Neutrophil (primary cell): Measurements from ENCODE around the gene CLMN.
"Not testable (repeated sequence)": the region's sequence is repeated elsewhere in the genome, so short reads cannot be mapped to it uniquely, and the experiment has no call there.

Experiments used
- H3K27ac ChIP-seq: fragments of 200-600 bp; sonication (generic); 2 replicates; pipeline ENCODE4 v1.5.1; 2016; ENCODE audit warnings: mild to moderate bottlenecking, moderate library complexity
- H3K27me3 ChIP-seq: fragments of 200-600 bp; sonication (generic); 2 replicates; pipeline ENCODE4 v1.6.0; 2016; ENCODE audit warnings: mild to moderate bottlenecking
- H3K36me3 ChIP-seq: fragments of 200-600 bp; sonication (generic); 2 replicates; pipeline ENCODE4 v1.5.1; 2017
- H3K4me1 ChIP-seq, 2 experiments: fragments of 200-600 bp in 1 of 2; sonication (generic) in 1 of 2; 1 replicate in 1 of 2; 2 replicates in 1 of 2; pipeline versions ENCODE4 v1.5.1 to v1.6.1; 2013 to 2016; ENCODE audit warnings: low read depth in 1 of 2, low read length in 1 of 2, mild to moderate bottlenecking in 1 of 2, moderate library complexity in 1 of 2; ENCODE audit not compliant: control insufficient read depth in 1 of 2, insufficient read depth in 1 of 2
- H3K4me3 ChIP-seq, 2 experiments: fragments of 200-600 bp in 1 of 2; sonication (generic) in 1 of 2; 1 replicate in 1 of 2; 2 replicates in 1 of 2; pipeline ENCODE4 v1.5.1; 2013 to 2016; ENCODE audit warnings: low read depth in 1 of 2, low read length in 1 of 2, mild to moderate bottlenecking in 1 of 2, moderate library complexity in 1 of 2
- H3K9me3 ChIP-seq: fragments of 200-600 bp; sonication (generic); 2 replicates; pipeline ENCODE4 v1.5.1; 2016
- CTCF ChIP-seq: fragments of 200-600 bp; sonication (generic); IDR thresholded peaks from 2 replicates; pipeline ENCODE4 v1.5.1; 2016; ENCODE audit warnings: antibody characterized with exemption

Gene CLMN

GRCh38 chr14:95208598-95208997 lies 111.1 kb downstream of the CLMN start:
- Histone ChIP-seq H3K4me3 (no peak overlapping the region), H3K36me3 (no peaks in the 10 kb centered on the region), H3K9me3 (no peaks in the 10 kb centered on the region), H3K4me1 (no peaks in the 10 kb centered on the region), H3K27me3 (no peaks in the 10 kb centered on the region), H3K27ac (no peak overlapping the region)
- no peak for TF ChIP-seq CTCF

- H3K27ac ChIP-seq = no peak overlapping the region
- no peaks in the 10 kb centered on the region for H3K27me3 ChIP-seq
- H3K4me3 ChIP-seq = no peak overlapping the region
- H3K36me3 ChIP-seq = no peaks in the 10 kb centered on the region
- no peaks in the 10 kb centered on the region for H3K4me1 ChIP-seq
- H3K9me3 ChIP-seq = no peaks in the 10 kb centered on the region
- TF ChIP-seq CTCF = no peak
Observed at GRCh38 chr14:95207475-95208233, 112.1 kb downstream of the CLMN start.

DNA sequence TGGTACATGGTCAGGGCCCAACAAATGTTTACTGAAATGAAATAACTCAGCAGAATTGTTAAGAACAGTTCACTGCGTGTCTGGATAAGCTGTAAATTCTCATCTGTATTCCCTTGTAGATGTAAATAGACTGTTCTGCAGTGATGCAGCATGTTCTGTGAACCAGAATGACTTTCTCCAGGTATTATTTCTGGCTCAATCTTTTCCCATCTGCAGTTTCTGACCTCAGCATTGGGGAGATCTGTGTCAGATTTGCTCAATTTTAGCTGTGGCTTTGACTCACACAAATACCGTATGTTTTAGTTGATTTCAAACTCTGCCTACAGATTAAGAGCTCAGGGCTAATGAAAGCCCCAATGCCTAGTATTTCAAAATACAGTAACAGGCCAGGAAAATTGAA lies 113.2 kb downstream of the CLMN start:
- Histone ChIP-seq H3K27ac (no peak overlapping the region), H3K27me3 (no peaks in the 10 kb centered on the region), H3K36me3 (no peaks in the 10 kb centered on the region), H3K4me3 (no peak overlapping the region), H3K4me1 (no peaks in the 10 kb centered on the region), H3K9me3 (no peaks in the 10 kb centered on the region)
- no peak for TF ChIP-seq CTCF

GRCh38 chr14:95204705-95205104 lies 115.0 kb downstream of the CLMN start:
- no peaks in the 10 kb centered on the region for H3K4me1 ChIP-seq
- no peak overlapping the region for H3K4me3 ChIP-seq
- TF ChIP-seq CTCF = no peak
- no peak overlapping the region for H3K27ac ChIP-seq
- H3K9me3 ChIP-seq = no peaks in the 10 kb centered on the region
- no peaks in the 10 kb centered on the region for H3K36me3 ChIP-seq
- H3K27me3 ChIP-seq = no peaks in the 10 kb centered on the region

DNA sequence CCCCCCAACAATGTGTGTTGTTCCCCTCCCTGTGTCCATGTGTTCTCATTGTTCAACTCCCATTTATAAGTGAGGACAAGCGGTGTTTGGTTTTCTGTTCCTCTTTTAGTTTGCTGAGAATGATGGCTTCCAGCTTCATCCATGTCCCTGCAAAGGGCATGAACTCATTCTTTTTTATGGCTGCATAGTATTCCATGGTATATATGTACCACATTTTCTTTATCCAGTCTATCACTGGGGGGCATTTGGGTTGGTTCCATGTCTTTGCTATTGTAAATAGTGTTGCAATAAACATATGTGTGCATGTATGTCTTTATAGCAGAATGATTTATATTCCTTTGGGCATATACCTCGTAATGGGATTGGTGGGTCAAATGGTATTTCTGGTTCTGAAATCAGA lies 118.0 kb downstream of the CLMN start:
- H3K4me1 ChIP-seq, H3K27me3 ChIP-seq, H3K36me3 ChIP-seq, H3K4me3 ChIP-seq, H3K9me3 ChIP-seq, H3K27ac ChIP-seq: not testable (repeated sequence)

DNA sequence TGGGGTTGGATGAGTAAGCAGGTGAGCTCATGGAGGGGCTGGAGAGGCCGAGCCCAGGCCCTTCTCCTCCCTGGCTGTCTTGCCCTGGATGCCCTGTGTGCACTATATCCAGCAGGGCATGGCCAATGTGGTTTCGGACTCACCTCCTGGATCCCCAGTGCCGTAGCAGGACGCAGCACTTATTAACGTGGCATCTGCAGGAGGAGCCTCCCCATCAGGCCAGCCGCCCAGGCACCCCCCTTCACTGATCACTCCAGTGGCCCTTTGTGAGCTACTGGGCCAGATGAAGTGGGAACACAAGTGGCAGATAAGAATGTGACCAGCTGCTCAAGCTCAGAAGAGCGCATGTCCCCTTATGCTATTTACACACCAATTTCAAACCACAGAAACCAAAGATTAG lies 119.3 kb downstream of the CLMN start:
- no peaks in the 10 kb centered on the region for H3K36me3 ChIP-seq
- no peaks in the 10 kb centered on the region for H3K4me1 ChIP-seq
- no peak overlapping the region for H3K27ac ChIP-seq
- no peak for TF ChIP-seq CTCF
- no peaks in the 10 kb centered on the region for H3K9me3 ChIP-seq
- H3K4me3 ChIP-seq = no peak overlapping the region
- H3K27me3 ChIP-seq = no peaks in the 10 kb centered on the region
